ENCODE data around the gene ANKRD12. TPM values are rescaled to one million over a fixed set of nuclear protein-coding genes. Genes with fewer than 3 reads are reported as not detected.

Gene ANKRD12
- total and polyA plus RNA-seq, 10 of the 15 experiments (the other 5 are each of a cell fraction or from before 2014, with no cell fraction given): 5.9 to 45.7 (median 20.2) TPM

DNA sequence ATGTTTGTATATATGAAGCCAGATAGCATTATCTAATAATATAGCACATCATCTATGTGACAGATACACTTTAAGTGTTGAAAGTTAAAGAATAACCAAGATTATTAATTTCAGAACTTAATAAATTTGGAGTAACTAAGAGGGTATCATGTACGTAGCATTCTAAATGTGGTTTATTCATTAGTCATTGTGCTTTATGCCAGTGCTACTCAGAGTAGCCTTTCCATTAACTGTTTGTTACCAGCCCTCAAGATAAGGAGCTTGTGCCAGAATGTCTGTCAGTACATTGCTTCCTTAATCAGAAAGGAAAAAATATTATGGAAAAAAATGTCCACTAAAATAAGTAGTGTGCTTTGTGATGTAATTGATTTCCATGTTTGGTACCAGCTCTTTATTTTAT, 103.1 kb downstream of the ANKRD12 start:
- Histone ChIP-seq H4K20me1 (ENCODE audit: control insufficient read depth, insufficient read depth) (no peaks in the 10 kb centered on the region), H3K4me1 (ENCODE audit: control insufficient read depth, insufficient read depth, low read length) (no peaks in the 10 kb centered on the region), H3K4me3 (no peak overlapping the region), H3K9ac (ENCODE audit: control insufficient read depth, insufficient read depth, low read length) (no peak overlapping the region), H3K27me3 (replicated peaks in 1 of 2; ENCODE audit: control insufficient read depth in 2 of 2, insufficient read depth in 2 of 2, low read length in 1 of 2) (no peaks in the 10 kb centered on the region), H3K27ac (ENCODE audit: control insufficient read depth, insufficient read depth) (no peak overlapping the region), H3K9me3 (replicated peaks; ENCODE audit: control insufficient read depth, insufficient read depth, low read length) (no peaks in the 10 kb centered on the region), H3K79me2 (ENCODE audit: control insufficient read depth, insufficient read depth, low read length) (no peaks in the 10 kb centered on the region), H2AFZ (ENCODE audit: control insufficient read depth, low read depth, low read length) (no peak overlapping the region), H3K4me2 (ENCODE audit: control insufficient read depth, insufficient read depth) (no peak overlapping the region), H3K36me3 (ENCODE audit: control insufficient read depth in 2 of 2, insufficient read depth in 2 of 2, low read length in 1 of 2) (peaks cover 0 to 20% of the 10 kb centered on the region in 2 experiments; a peak in 3 of 4 replicates)
- RAD21 ChIA-PET (ENCODE audit: unreplicated experiment): interaction anchor here (0.8 to 0.9 kb wide), 2 partner anchors 17 to 277 kb away, joined by 3 read pairs; no protein-coding TSS in a partner anchor
- intact Hi-C loops (cut with micrococcal nuclease; ENCODE audit: unreplicated experiment) (loop anchor here (10.0 kb wide), 1 partner anchor 235 kb away; the partner anchor contains the start of gene RALBP1), in situ Hi-C loops (cut with MboI) (no loop called here)
- FAIRE-seq (no peak), DNase-seq (ENCODE audit: low read depth, low spot score) (no peak), ATAC-seq (peak; percentile 46)
- POLR2A ChIA-PET: no interaction called here
- SMC1A ChIA-PET (ENCODE audit: uncharacterized antibody, unreplicated experiment): interaction anchor here (0.6 to 2.4 kb wide), 6 partner anchors 12 to 129 kb away, joined by 3 to 7 read pairs (median 3); no protein-coding TSS in a partner anchor
- CTCF ChIA-PET: no interaction called here
- BruUV-seq (replicated peaks): no TSS peak
- 89% methylated on average over 1 of the region's 1 CpG for WGBS (ENCODE audit: insufficient coverage, insufficient replicate concordance, low lambda C conversion rate, missing lambda C conversion rate)
- TF ChIP-seq, protein P1, sequence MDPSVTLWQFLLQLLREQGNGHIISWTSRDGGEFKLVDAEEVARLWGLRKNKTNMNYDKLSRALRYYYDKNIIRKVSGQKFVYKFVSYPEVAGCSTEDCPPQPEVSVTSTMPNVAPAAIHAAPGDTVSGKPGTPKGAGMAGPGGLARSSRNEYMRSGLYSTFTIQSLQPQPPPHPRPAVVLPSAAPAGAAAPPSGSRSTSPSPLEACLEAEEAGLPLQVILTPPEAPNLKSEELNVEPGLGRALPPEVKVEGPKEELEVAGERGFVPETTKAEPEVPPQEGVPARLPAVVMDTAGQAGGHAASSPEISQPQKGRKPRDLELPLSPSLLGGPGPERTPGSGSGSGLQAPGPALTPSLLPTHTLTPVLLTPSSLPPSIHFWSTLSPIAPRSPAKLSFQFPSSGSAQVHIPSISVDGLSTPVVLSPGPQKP (IDR thresholded peaks at IDR 0.05; ENCODE audit: low read depth, low read length): no peak
- TF ChIP-seq SUPT20H (IDR thresholded peaks at IDR 0.05; ENCODE audit: borderline replicate concordance, control insufficient read depth, low read depth, low read length): no peak
- TF ChIP-seq, protein P2, sequence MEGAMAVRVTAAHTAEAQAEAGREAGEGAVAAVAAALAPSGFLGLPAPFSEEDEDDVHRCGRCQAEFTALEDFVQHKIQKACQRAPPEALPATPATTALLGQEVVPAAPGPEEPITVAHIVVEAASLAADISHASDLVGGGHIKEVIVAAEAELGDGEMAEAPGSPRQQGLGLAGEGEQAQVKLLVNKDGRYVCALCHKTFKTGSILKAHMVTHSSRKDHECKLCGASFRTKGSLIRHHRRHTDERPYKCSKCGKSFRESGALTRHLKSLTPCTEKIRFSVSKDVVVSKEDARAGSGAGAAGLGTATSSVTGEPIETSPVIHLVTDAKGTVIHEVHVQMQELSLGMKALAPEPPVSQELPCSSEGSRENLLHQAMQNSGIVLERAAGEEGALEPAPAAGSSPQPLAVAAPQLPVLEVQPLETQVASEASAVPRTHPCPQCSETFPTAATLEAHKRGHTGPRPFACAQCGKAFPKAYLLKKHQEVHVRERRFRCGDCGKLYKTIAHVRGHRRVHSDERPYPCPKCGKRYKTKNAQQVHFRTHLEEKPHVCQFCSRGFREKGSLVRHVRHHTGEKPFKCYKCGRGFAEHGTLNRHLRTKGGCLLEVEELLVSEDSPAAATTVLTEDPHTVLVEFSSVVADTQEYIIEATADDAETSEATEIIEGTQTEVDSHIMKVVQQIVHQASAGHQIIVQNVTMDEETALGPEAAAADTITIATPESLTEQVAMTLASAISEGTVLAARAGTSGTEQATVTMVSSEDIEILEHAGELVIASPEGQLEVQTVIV (IDR thresholded peaks at IDR 0.05; ENCODE audit: borderline replicate concordance, partially characterized antibody): no peak
- TF ChIP-seq, protein P3, sequence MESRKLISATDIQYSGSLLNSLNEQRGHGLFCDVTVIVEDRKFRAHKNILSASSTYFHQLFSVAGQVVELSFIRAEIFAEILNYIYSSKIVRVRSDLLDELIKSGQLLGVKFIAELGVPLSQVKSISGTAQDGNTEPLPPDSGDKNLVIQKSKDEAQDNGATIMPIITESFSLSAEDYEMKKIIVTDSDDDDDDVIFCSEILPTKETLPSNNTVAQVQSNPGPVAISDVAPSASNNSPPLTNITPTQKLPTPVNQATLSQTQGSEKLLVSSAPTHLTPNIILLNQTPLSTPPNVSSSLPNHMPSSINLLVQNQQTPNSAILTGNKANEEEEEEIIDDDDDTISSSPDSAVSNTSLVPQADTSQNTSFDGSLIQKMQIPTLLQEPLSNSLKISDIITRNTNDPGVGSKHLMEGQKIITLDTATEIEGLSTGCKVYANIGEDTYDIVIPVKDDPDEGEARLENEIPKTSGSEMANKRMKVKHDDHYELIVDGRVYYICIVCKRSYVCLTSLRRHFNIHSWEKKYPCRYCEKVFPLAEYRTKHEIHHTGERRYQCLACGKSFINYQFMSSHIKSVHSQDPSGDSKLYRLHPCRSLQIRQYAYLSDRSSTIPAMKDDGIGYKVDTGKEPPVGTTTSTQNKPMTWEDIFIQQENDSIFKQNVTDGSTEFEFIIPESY (IDR thresholded peaks at IDR 0.05): no peak
- TF ChIP-seq, protein P4, sequence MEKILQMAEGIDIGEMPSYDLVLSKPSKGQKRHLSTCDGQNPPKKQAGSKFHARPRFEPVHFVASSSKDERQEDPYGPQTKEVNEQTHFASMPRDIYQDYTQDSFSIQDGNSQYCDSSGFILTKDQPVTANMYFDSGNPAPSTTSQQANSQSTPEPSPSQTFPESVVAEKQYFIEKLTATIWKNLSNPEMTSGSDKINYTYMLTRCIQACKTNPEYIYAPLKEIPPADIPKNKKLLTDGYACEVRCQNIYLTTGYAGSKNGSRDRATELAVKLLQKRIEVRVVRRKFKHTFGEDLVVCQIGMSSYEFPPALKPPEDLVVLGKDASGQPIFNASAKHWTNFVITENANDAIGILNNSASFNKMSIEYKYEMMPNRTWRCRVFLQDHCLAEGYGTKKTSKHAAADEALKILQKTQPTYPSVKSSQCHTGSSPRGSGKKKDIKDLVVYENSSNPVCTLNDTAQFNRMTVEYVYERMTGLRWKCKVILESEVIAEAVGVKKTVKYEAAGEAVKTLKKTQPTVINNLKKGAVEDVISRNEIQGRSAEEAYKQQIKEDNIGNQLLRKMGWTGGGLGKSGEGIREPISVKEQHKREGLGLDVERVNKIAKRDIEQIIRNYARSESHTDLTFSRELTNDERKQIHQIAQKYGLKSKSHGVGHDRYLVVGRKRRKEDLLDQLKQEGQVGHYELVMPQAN (conservative IDR thresholded peaks at IDR 0.05): no peak
- no peak for TF ChIP-seq RFX5 (IDR thresholded peaks at IDR 0.05; ENCODE audit: low read depth, low read length)
- TF ChIP-seq NFYB (IDR thresholded peaks at IDR 0.05; ENCODE audit: insufficient read depth, low read depth, low read length): no peak
- TF ChIP-seq RUNX3 (IDR thresholded peaks at IDR 0.05; ENCODE audit: low read length): no peak
- TF ChIP-seq HDAC6 (IDR thresholded peaks at IDR 0.05; ENCODE audit: unreplicated experiment): no peak
- TF ChIP-seq, protein P5, sequence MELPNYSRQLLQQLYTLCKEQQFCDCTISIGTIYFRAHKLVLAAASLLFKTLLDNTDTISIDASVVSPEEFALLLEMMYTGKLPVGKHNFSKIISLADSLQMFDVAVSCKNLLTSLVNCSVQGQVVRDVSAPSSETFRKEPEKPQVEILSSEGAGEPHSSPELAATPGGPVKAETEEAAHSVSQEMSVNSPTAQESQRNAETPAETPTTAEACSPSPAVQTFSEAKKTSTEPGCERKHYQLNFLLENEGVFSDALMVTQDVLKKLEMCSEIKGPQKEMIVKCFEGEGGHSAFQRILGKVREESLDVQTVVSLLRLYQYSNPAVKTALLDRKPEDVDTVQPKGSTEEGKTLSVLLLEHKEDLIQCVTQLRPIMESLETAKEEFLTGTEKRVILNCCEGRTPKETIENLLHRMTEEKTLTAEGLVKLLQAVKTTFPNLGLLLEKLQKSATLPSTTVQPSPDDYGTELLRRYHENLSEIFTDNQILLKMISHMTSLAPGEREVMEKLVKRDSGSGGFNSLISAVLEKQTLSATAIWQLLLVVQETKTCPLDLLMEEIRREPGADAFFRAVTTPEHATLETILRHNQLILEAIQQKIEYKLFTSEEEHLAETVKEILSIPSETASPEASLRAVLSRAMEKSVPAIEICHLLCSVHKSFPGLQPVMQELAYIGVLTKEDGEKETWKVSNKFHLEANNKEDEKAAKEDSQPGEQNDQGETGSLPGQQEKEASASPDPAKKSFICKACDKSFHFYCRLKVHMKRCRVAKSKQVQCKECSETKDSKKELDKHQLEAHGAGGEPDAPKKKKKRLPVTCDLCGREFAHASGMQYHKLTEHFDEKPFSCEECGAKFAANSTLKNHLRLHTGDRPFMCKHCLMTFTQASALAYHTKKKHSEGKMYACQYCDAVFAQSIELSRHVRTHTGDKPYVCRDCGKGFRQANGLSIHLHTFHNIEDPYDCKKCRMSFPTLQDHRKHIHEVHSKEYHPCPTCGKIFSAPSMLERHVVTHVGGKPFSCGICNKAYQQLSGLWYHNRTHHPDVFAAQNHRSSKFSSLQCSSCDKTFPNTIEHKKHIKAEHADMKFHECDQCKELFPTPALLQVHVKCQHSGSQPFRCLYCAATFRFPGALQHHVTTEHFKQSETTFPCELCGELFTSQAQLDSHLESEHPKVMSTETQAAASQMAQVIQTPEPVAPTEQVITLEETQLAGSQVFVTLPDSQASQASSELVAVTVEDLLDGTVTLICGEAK (IDR thresholded peaks at IDR 0.05; ENCODE audit: borderline replicate concordance): no peak
- TF ChIP-seq MTA3 (IDR thresholded peaks at IDR 0.05; ENCODE audit: borderline replicate concordance, low read length): no peak

Data from GM12878 (cell line).